K562 (cell line): ENCODE data around the gene FRMD3.

ENCODE experiments used
- CTCF ChIP-seq, 3 experiments: IDR thresholded peaks in 2 of 3; conservative IDR thresholded peaks in 1 of 3; 2 replicates each; pipeline ENCODE4 v1.5.1; 2011 to 2012; ENCODE audit warnings: low read length in 3 of 3, mild to moderate bottlenecking in 3 of 3, control low read depth in 2 of 3, improper control_type of control experiment in 1 of 3, inconsistent platforms in 1 of 3, low read depth in 1 of 3, mixed read lengths in 1 of 3, moderate library complexity in 1 of 3; ENCODE audit not compliant: insufficient read depth in 2 of 3
- E2F8 ChIP-seq: fragments of 450-650 bp; IDR thresholded peaks from 2 replicates; pipeline ENCODE4 v1.7.1; 2018; ENCODE audit warnings: mild to moderate bottlenecking, low read depth; ENCODE audit not compliant: partially characterized antibody
- HMBOX1 ChIP-seq: sonication (generic); IDR thresholded peaks from 2 replicates; pipeline ENCODE4 v1.6.1; 2016
- IRF9 ChIP-seq: fragments of 450-650 bp; IDR thresholded peaks from 2 replicates; pipeline ENCODE4 v1.6.1; 2016; ENCODE audit warnings: missing biosample characterization, missing genetic modification characterization
- POLR2A ChIP-seq: fragments of 450-650 bp; conservative IDR thresholded peaks from 2 replicates; pipeline ENCODE4 v1.6.1; 2016
- SMC3 ChIP-seq: conservative IDR thresholded peaks from 2 replicates; pipeline ENCODE4 v1.6.1; 2011; ENCODE audit warnings: low read depth, low read length, improper control_type of control experiment; ENCODE audit not compliant: insufficient read depth
- ZNF224 ChIP-seq: sonication (generic); formaldehyde crosslinking; IDR thresholded peaks from 2 replicates; pipeline ENCODE4 v1.8.0; 2022; ENCODE audit warnings: mild to moderate bottlenecking, missing genetic modification reagents
- TF ChIP-seq, protein P1 (sequence below), 2 experiments: fragments of 450-650 bp in 1 of 2; sonication (generic) in 1 of 2; formaldehyde crosslinking in 1 of 2; IDR thresholded peaks in 1 of 2; conservative IDR thresholded peaks in 1 of 2; 2 replicates each; pipeline versions ENCODE4 v1.6.1 to v1.8.1; 2016 to 2023; ENCODE audit warnings: mild to moderate bottlenecking in 2 of 2, moderate library complexity in 2 of 2, inconsistent platforms in 1 of 2, missing genetic modification reagents in 1 of 2

DNA sequence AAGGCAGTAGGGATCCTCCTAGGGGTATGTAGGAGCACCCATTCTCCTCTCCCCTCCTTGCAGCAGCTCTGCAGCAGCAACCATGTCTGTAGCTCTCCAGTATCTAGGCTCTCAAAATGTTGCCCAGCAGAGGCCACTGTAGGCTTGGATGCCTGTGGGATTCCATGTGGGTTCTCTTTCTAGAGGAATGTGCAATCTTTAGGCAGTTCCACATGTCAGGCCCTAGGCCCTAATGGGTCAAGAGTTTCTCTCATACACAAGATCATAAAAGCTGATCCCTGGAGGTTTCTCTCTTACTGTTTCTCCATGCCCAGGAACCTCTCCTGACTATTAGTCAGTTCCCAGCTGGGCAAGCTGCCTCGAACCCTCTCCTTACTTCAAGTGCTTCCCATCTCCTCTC, 215.8 kb downstream of the FRMD3 start:
- TF ChIP-seq CTCF (IDR thresholded peaks at IDR 0.05 in 2 of 3, conservative IDR thresholded peaks at IDR 0.05 in 1 of 3; ENCODE audit: insufficient read depth in 2 of 3, low read depth in 1 of 3, low read length in 3 of 3): no peak
- no peak for TF ChIP-seq HMBOX1
- TF ChIP-seq E2F8: no peak
- TF ChIP-seq ZNF224 (CRISPR knock-in tag): no peak
- TF ChIP-seq, protein P1, sequence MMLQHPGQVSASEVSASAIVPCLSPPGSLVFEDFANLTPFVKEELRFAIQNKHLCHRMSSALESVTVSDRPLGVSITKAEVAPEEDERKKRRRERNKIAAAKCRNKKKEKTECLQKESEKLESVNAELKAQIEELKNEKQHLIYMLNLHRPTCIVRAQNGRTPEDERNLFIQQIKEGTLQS (IDR thresholded peaks at IDR 0.05): no peak
- TF ChIP-seq, protein P1 (CRISPR knock-in tag; conservative IDR thresholded peaks at IDR 0.05): no peak
- no peak for TF ChIP-seq IRF9 (tag)
- TF ChIP-seq SMC3: no peak
- TF ChIP-seq POLR2A: no peak
